ENCODE results near the gene HDAC6.
"Not testable (repeated sequence)": the region's sequence is repeated elsewhere in the genome, so short reads cannot be mapped to it uniquely, and the experiment has no call there.

Gene HDAC6

GRCh38 chrX:48824066-48824465 lies 22.2 kb downstream of the HDAC6 start:
- no peak for DNase-seq

- no peak for DNase-seq
These were observed 24.4 kb downstream of the HDAC6 start, which contains the start of gene ERAS for GRCh38 chrX:48826135-48826875. TSS of gene ERAS (plus strand) at chrX:48826513. CDS start at chrX:48829124, 2,611 bp downstream.

- no peak for DNase-seq
These were observed 25.2 kb downstream of the HDAC6 start for GRCh38 chrX:48826876-48827653.

GRCh38 chrX:48827654-48827968 lies 25.7 kb downstream of the HDAC6 start:
- DNase-seq: no peak

DNA sequence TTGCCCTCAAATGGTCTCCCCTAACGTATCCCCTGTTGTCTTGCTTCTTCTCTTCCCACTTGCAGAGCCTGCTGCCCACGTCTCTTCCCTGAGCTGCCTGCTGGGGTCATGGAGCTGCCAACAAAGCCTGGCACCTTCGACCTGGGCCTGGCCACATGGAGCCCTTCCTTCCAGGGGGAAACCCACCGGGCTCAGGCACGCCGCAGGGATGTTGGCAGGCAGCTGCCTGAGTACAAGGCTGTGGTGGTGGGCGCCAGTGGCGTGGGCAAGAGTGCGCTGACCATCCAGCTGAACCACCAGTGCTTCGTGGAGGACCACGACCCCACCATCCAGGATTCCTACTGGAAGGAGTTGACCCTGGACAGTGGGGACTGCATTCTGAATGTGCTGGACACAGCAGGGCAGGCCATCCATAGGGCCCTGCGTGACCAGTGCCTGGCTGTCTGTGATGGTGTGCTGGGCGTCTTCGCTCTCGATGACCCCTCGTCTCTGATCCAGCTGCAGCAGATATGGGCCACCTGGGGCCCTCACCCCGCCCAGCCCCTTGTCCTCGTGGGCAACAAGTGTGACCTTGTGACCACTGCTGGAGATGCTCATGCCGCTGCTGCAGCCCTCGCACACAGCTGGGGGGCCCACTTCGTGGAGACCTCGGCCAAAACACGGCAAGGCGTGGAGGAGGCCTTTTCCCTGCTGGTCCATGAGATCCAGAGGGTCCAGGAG lies 27.3 kb downstream of the HDAC6 start:
- DNase-seq: no peak

- DNase-seq: no peak
These were observed 29.5 kb downstream of the HDAC6 start for GRCh38 chrX:48831136-48831908.

DNA sequence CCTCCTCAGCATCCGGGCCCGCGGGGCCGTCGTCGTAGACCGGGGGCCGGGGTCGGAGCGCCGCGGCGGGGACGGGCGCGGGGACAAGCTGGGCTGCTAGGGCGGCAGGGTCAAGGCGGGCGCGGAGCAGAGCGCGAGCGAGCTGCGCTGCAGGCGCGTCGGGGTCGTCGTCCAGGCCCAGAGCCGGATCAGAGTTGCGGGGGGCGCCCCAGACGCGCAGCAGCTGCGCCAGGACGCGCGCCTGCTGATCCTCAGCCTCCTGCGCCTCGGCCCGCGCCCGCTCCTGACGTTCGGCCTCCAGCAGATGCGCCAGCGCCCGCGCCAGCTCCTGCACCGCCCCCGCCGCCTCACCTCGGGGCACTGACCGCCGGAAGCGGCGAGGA lies 30.0 kb downstream of the HDAC6 start:
- no peak for DNase-seq

GRCh38 chrX:48833542-48834138 lies 31.8 kb downstream of the HDAC6 start:
- DNase-seq: peak in 1 of 56 donors; percentile 10

GRCh38 chrX:48834383-48834709 lies 32.5 kb downstream of the HDAC6 start:
- DNase-seq: peak in 3 of 56 donors; percentile 2 to 22 (median 15)

- peak in 47 of 56 donors; percentile 1 to 75 (median 26) for DNase-seq
These were observed 33.9 kb downstream of the HDAC6 start, which contains the start of gene PCSK1N for GRCh38 chrX:48835524-48836329. TSS of gene PCSK1N (minus strand) at chrX:48835610. CDS start at chrX:48835532, 78 bp downstream.

DNA sequence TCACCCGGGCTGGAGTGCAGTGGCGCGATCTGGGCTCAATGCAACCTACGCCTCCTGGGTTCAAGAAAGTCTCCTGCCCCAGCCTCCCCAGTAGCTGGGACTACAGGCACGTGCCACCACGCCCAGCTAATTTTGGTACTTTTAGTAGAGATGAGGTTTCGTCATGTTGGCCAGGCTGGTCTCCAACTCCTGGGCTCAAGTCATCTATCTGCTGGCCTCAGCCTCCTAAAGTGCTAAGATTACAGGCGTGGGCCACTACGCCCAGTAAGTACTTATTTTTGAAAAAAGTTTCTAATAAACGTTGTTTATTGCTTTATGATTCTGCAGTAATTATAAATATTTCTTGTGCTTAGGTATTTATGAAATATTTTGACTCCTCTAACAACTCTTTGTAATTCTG lies 37.8 kb downstream of the HDAC6 start:
- no peak for DNase-seq

GRCh38 chrX:48848847-48849246 lies 47.0 kb downstream of the HDAC6 start:
- no peak for DNase-seq

- no peak for DNase-seq
These were observed 51.0 kb downstream of the HDAC6 start for GRCh38 chrX:48852857-48853256.

DNA sequence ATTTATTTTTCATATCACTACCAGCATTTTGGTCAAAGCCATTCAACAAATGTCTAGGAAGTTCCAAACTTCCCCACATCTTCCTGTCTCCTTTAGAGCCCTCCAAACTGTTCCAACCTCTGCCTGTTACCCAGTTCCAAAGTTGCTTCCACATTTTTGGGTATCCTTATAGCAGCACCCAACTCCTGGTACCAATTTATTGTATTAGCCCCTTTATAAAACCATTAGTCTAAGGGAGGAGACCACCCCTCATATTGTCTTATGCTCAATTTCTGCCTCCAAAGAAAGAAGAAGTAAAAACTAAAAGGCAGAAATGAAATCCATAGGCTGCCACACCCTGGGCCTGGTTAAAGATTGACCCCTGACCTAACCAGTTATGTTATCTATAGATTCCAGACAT lies 51.6 kb downstream of the HDAC6 start:
- not testable (repeated sequence) for DNase-seq

DNA sequence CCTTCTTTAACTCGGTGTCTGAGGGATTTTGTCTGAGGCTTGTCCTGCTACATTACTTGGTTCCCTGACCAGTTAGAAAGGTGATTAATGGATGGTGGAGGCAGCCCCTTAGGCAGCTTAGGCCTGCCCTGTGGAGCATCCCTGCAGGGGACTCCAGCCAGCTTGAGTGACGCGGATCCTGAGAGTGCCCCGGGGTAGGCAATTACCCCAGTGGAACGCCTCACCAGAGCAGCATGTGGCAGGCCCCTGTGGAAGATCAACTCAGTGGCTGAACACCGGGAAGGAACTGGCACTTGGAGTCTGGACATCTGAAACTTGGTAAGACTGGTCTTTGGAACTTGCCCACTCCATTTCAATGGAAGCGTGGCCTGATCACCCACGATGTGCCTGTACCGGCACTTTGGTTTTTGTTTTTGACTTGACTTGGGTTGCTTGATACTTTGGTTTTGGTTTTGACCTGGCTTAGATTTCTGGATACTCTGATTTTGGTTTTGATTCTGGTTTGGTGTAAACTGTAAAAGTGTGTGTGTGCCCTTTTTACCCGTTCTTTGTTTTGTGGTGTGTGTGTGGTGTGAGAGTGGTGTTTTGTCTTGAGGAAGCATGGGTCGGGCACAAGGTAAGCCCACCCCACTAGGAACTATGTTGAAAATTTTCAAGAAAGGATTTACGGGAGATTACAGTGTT lies 52.4 kb downstream of the HDAC6 start:
- DNase-seq: not testable (repeated sequence)

GRCh38 chrX:48854898-48855297 lies 53.0 kb downstream of the HDAC6 start:
- DNase-seq: no peak

- no peak for DNase-seq
These were observed 62.3 kb downstream of the HDAC6 start for GRCh38 chrX:48864210-48864609.

GRCh38 chrX:48872017-48872416 lies 70.2 kb downstream of the HDAC6 start:
- not testable (repeated sequence) for DNase-seq
